Panc1 (cell line): Measurements from ENCODE around the gene SPACA6.

Experiments used
- POLR2AphosphoS5 ChIP-seq: IDR thresholded peaks from 2 replicates; pipeline ENCODE4 v1.6.1; 2012; ENCODE audit warnings: mild to moderate bottlenecking, low read depth, low read length, moderate library complexity
- SIN3A ChIP-seq: IDR thresholded peaks from 2 replicates; pipeline ENCODE4 v1.6.1; 2012; ENCODE audit warnings: low read depth, mild to moderate bottlenecking, low read length, moderate library complexity, borderline replicate concordance; ENCODE audit not compliant: insufficient read depth
- TF ChIP-seq, protein P1 (sequence below): fragments of 450-650 bp; IDR thresholded peaks from 2 replicates; pipeline ENCODE4 v1.5.1; 2017; ENCODE audit warnings: mild to moderate bottlenecking
- TF ChIP-seq, protein P2 (sequence below), 2 experiments: IDR thresholded peaks; 2 replicates each; pipeline ENCODE4 v1.6.1; 2011 to 2012; ENCODE audit warnings: low read depth in 2 of 2, control low read depth in 1 of 2, low read length in 1 of 2, mild to moderate bottlenecking in 1 of 2, moderate library complexity in 1 of 2; ENCODE audit not compliant: insufficient read depth in 1 of 2

DNA sequence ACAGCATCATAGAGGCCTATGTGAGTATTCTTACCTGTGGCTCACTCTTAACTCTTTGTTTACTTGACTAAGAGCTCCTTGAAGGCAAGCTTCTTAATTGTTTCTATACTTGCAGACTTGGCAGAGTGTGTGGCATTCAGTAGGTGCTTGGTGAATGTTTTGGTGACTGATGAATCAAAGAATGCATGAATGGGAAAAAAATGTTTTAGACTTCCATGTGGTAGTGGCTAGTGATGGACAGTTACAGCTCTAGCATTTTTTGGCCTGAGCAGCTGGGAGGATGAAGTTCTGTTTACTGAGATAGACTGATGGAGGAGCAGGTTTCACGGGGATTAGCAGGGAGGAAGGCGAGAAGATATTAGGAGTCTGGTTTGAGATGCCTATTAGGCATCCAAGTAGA is 17.0 kb downstream of the SPACA6 start:
- TF ChIP-seq, protein P1, sequence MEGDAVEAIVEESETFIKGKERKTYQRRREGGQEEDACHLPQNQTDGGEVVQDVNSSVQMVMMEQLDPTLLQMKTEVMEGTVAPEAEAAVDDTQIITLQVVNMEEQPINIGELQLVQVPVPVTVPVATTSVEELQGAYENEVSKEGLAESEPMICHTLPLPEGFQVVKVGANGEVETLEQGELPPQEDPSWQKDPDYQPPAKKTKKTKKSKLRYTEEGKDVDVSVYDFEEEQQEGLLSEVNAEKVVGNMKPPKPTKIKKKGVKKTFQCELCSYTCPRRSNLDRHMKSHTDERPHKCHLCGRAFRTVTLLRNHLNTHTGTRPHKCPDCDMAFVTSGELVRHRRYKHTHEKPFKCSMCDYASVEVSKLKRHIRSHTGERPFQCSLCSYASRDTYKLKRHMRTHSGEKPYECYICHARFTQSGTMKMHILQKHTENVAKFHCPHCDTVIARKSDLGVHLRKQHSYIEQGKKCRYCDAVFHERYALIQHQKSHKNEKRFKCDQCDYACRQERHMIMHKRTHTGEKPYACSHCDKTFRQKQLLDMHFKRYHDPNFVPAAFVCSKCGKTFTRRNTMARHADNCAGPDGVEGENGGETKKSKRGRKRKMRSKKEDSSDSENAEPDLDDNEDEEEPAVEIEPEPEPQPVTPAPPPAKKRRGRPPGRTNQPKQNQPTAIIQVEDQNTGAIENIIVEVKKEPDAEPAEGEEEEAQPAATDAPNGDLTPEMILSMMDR: no peak
- TF ChIP-seq SIN3A (no peak), POLR2AphosphoS5 (no peak)
- TF ChIP-seq, protein P2, sequence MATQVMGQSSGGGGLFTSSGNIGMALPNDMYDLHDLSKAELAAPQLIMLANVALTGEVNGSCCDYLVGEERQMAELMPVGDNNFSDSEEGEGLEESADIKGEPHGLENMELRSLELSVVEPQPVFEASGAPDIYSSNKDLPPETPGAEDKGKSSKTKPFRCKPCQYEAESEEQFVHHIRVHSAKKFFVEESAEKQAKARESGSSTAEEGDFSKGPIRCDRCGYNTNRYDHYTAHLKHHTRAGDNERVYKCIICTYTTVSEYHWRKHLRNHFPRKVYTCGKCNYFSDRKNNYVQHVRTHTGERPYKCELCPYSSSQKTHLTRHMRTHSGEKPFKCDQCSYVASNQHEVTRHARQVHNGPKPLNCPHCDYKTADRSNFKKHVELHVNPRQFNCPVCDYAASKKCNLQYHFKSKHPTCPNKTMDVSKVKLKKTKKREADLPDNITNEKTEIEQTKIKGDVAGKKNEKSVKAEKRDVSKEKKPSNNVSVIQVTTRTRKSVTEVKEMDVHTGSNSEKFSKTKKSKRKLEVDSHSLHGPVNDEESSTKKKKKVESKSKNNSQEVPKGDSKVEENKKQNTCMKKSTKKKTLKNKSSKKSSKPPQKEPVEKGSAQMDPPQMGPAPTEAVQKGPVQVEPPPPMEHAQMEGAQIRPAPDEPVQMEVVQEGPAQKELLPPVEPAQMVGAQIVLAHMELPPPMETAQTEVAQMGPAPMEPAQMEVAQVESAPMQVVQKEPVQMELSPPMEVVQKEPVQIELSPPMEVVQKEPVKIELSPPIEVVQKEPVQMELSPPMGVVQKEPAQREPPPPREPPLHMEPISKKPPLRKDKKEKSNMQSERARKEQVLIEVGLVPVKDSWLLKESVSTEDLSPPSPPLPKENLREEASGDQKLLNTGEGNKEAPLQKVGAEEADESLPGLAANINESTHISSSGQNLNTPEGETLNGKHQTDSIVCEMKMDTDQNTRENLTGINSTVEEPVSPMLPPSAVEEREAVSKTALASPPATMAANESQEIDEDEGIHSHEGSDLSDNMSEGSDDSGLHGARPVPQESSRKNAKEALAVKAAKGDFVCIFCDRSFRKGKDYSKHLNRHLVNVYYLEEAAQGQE (IDR thresholded peaks at IDR 0.05; ENCODE audit: insufficient read depth in 1 of 2, low read depth in 2 of 2, low read length in 1 of 2): no peak
